Gastroesophageal sphincter (tissue), 3 donors: ENCODE measurements around the gene AATF.

Source experiments
- CTCF ChIP-seq, 4 experiments: fragments of 200-600 bp in 2 of 4; fragments of 450-650 bp in 2 of 4; sonication (generic) in 1 of 4; IDR thresholded peaks; one replicate each; pipeline ENCODE4 v1.5.1; 2017 to 2019; ENCODE audit warnings: antibody characterized with exemption in 4 of 4, mild to moderate bottlenecking in 2 of 4, moderate library complexity in 2 of 4
- EP300 ChIP-seq: sonication (generic); formaldehyde crosslinking; IDR thresholded peaks from one replicate; pipeline ENCODE4 v1.6.1; 2017; ENCODE audit warnings: antibody characterized with exemption, mild to moderate bottlenecking
- POLR2A ChIP-seq, 2 donors: fragments of 450-650 bp; IDR thresholded peaks; one replicate each; pipeline ENCODE4 v1.6.1; 2017; ENCODE audit warnings: antibody characterized with exemption in 2 of 2, mild to moderate bottlenecking in 2 of 2, moderate library complexity in 1 of 2
- POLR2AphosphoS5 ChIP-seq: sonication (generic); formaldehyde crosslinking; IDR thresholded peaks from one replicate; pipeline ENCODE4 v1.6.1; 2017; ENCODE audit warnings: antibody characterized with exemption

GRCh38 chr17:36907407-36907806 is 41.3 kb upstream of the AATF start:
- TF ChIP-seq CTCF (IDR thresholded peaks at IDR 0.05): no peak
- TF ChIP-seq EP300: no peak
- TF ChIP-seq POLR2A (IDR thresholded peaks at IDR 0.05): no peak
- TF ChIP-seq POLR2AphosphoS5: no peak
